IMR-90 (cell line): ENCODE data around the gene PPP1R13B. TPM values are rescaled to one million over a fixed set of nuclear protein-coding genes. Genes with fewer than 3 reads are reported as not detected.

Experiments used
- ATAC-seq: fragments of 200-7000 bp; cut with Tn5 transposase; 2 replicates; pipeline ENCODE4 v1.9.1; 2020; ENCODE audit warnings: low read depth, mild to moderate bottlenecking, moderate library complexity
- BruUV-seq: library from RNA; stranded (reverse); fragments of 400-500 nt; replicated peaks from 2 replicates; lab custom pipeline; 2021; lab: Mats Ljungman, UMichigan
- CTCF ChIA-PET: fragments of 300-600 bp; formaldehyde crosslinking; extraction: SDS; loops from one replicate; lab custom pipeline; 2021; ENCODE audit warnings: antibody characterized with exemption; lab: Yijun Ruan, JAX
- POLR2A ChIA-PET: fragments of 300-600 bp; sonication (Branson Sonifier 250); formaldehyde crosslinking; loops from one replicate; lab custom pipeline; 2022; ENCODE audit warnings: antibody characterized with exemption; ENCODE audit not compliant: unreplicated experiment; lab: Charles Lee
- DNase-seq: peaks from one replicate; pipeline ENCODE4 v3.0.0; 2013
- H2AFZ ChIP-seq: replicated peaks from 2 replicates; pipeline ENCODE3; 2013; ENCODE audit warnings: low read length, mild to moderate bottlenecking; ENCODE audit not compliant: poor library complexity
- H2AK5ac ChIP-seq: 2 replicates; pipeline ENCODE4 v1.6.1; 2013; ENCODE audit warnings: low read depth, low read length, inconsistent platforms
- H2AK9ac ChIP-seq: replicated peaks from 2 replicates; pipeline ENCODE3; 2013; ENCODE audit warnings: mild to moderate bottlenecking, low read depth, low read length, moderate library complexity; ENCODE audit not compliant: poor library complexity
- H2BK120ac ChIP-seq: 2 replicates; pipeline ENCODE4 v1.6.1; 2013; ENCODE audit warnings: low read depth, low read length, inconsistent platforms
- H2BK15ac ChIP-seq: 3 replicates; pipeline ENCODE4 v1.6.1; 2013; ENCODE audit warnings: low read depth, low read length, inconsistent platforms
- H2BK20ac ChIP-seq: 2 replicates; pipeline ENCODE4 v1.6.1; 2013; ENCODE audit warnings: low read depth, mild to moderate bottlenecking, inconsistent platforms, low read length, moderate library complexity
- H2BK5ac ChIP-seq: 2 replicates; pipeline ENCODE4 v1.6.1; 2013; ENCODE audit warnings: mild to moderate bottlenecking, low read depth, low read length, inconsistent platforms; ENCODE audit not compliant: poor library complexity, severe bottlenecking
- H3K14ac ChIP-seq: replicated peaks from 2 replicates; pipeline ENCODE4 v1.6.1; 2013; ENCODE audit warnings: low read depth, low read length, inconsistent platforms
- H3K18ac ChIP-seq: 2 replicates; pipeline ENCODE4 v1.6.1; 2013; ENCODE audit warnings: low read depth, low read length, control low read depth
- H3K23ac ChIP-seq: 2 replicates; pipeline ENCODE4 v1.6.1; 2013; ENCODE audit warnings: low read depth, low read length, inconsistent platforms
- H3K27ac ChIP-seq: 2 replicates; pipeline ENCODE4 v1.5.1; 2013; ENCODE audit warnings: mild to moderate bottlenecking, control low read depth, low read length; ENCODE audit not compliant: insufficient read depth
- H3K27me3 ChIP-seq: 2 replicates; pipeline ENCODE4 v1.6.1; 2013; ENCODE audit warnings: low read length; ENCODE audit not compliant: control insufficient read depth, insufficient read depth
- H3K36me3 ChIP-seq: 2 replicates; pipeline ENCODE4 v1.6.1; 2013; ENCODE audit warnings: low read length, mixed read lengths; ENCODE audit not compliant: control insufficient read depth, insufficient read depth
- H3K4ac ChIP-seq: 2 replicates; pipeline ENCODE4 v1.6.1; 2013; ENCODE audit warnings: low read depth, low read length, inconsistent platforms
- H3K4me1 ChIP-seq: 2 replicates; pipeline ENCODE4 v1.6.1; 2013; ENCODE audit warnings: low read length, mixed read lengths; ENCODE audit not compliant: control insufficient read depth, insufficient read depth
- H3K4me2 ChIP-seq: 2 replicates; pipeline ENCODE4 v1.6.1; 2013; ENCODE audit warnings: low read depth, mild to moderate bottlenecking, control low read depth, low read length, moderate library complexity
- H3K4me3 ChIP-seq: 2 replicates; pipeline ENCODE4 v1.5.1; 2013; ENCODE audit warnings: low read depth, mild to moderate bottlenecking, control low read depth, low read length, moderate library complexity; ENCODE audit not compliant: insufficient read depth
- H3K56ac ChIP-seq: 2 replicates; pipeline ENCODE4 v1.6.1; 2013; ENCODE audit warnings: low read length, inconsistent platforms; ENCODE audit not compliant: insufficient read depth; ENCODE audit errors: extremely low read depth
- H3K79me1 ChIP-seq, 2 experiments: 2 replicates each; pipeline ENCODE4 v1.6.1; 2013; ENCODE audit warnings: low read length in 2 of 2, inconsistent platforms in 1 of 2, low read depth in 1 of 2
- H3K9ac ChIP-seq: 2 replicates; pipeline ENCODE4 v1.6.1; 2013; ENCODE audit warnings: low read depth, low read length, control low read depth
- H3K9me1 ChIP-seq: 2 replicates; pipeline ENCODE4 v1.6.1; 2013; ENCODE audit warnings: low read length, inconsistent platforms; ENCODE audit not compliant: insufficient read depth
- H3K9me3 ChIP-seq: 2 replicates; pipeline ENCODE4 v1.6.1; 2013; ENCODE audit warnings: low read length; ENCODE audit not compliant: control insufficient read depth, insufficient read depth
- H4K20me1 ChIP-seq: 2 replicates; pipeline ENCODE4 v1.6.1; 2013; ENCODE audit warnings: low read length, inconsistent platforms; ENCODE audit not compliant: insufficient read depth
- H4K5ac ChIP-seq: 2 replicates; pipeline ENCODE4 v1.6.1; 2013; ENCODE audit warnings: mild to moderate bottlenecking, low read depth, low read length, control low read depth
- H4K8ac ChIP-seq, 2 experiments: 2 replicates each; pipeline ENCODE4 v1.6.1; 2013; ENCODE audit warnings: low read depth in 2 of 2, low read length in 2 of 2, control low read depth in 1 of 2, inconsistent platforms in 1 of 2
- H4K91ac ChIP-seq: 2 replicates; pipeline ENCODE4 v1.6.1; 2013; ENCODE audit warnings: low read depth, low read length, inconsistent platforms; ENCODE audit not compliant: insufficient read depth
- BHLHE40 ChIP-seq: fragments of 150-350 bp; IDR thresholded peaks from 2 replicates; pipeline ENCODE4 v1.6.1; 2016; ENCODE audit warnings: mild to moderate bottlenecking, low read depth, low read length
- CEBPB ChIP-seq: IDR thresholded peaks from 2 replicates; pipeline ENCODE4 v1.6.1; 2012; ENCODE audit warnings: low read depth, low read length, improper control_type of control experiment
- CHD1 ChIP-seq: IDR thresholded peaks from 2 replicates; pipeline ENCODE4 v1.6.1; 2012; ENCODE audit warnings: low read depth, low read length, improper control_type of control experiment
- ELK1 ChIP-seq: fragments of 150-350 bp; IDR thresholded peaks from 2 replicates; pipeline ENCODE4 v1.6.1; 2016; ENCODE audit warnings: low read depth, mild to moderate bottlenecking, low read length, moderate library complexity, borderline replicate concordance
- FOS ChIP-seq: fragments of 150-350 bp; IDR thresholded peaks from 2 replicates; pipeline ENCODE4 v1.6.1; 2016; ENCODE audit warnings: low read depth, low read length
- MAFK ChIP-seq: IDR thresholded peaks from 2 replicates; pipeline ENCODE4 v1.6.1; 2012; ENCODE audit warnings: low read depth, low read length, improper control_type of control experiment
- MAZ ChIP-seq: IDR thresholded peaks from 2 replicates; pipeline ENCODE4 v1.6.1; 2012; ENCODE audit warnings: low read depth, mild to moderate bottlenecking, low read length, improper control_type of control experiment, moderate library complexity, borderline replicate concordance
- NFE2L2 ChIP-seq: fragments of 150-350 bp; IDR thresholded peaks from 2 replicates; pipeline ENCODE4 v1.6.1; 2016; ENCODE audit warnings: low read depth, mild to moderate bottlenecking, low read length
- RCOR1 ChIP-seq: IDR thresholded peaks from 2 replicates; pipeline ENCODE4 v1.6.1; 2012; ENCODE audit warnings: mild to moderate bottlenecking, low read length, improper control_type of control experiment; ENCODE audit not compliant: insufficient replicate concordance
- RFX5 ChIP-seq: IDR thresholded peaks from 2 replicates; pipeline ENCODE4 v1.8.0; 2012; ENCODE audit warnings: low read depth, mild to moderate bottlenecking, low read length, moderate library complexity
- SMC3 ChIP-seq: fragments of 150-350 bp; IDR thresholded peaks from 2 replicates; pipeline ENCODE4 v1.6.1; 2016; ENCODE audit warnings: low read depth, mild to moderate bottlenecking, antibody characterized with exemption, low read length, moderate library complexity
- WGBS, 2 experiments: methylation state at CpG; one replicate each; pipeline versions ENCODE4 v1.1.5 to v1.1.7; 2013; ENCODE audit warnings: missing lambda C conversion rate in 2 of 2; ENCODE audit not compliant: insufficient read length in 1 of 2; ENCODE audit errors: extremely low coverage in 2 of 2; 5-methylcytosine and 5-hydroxymethylcytosine counted together
- dilution Hi-C: fragments of 300-500 bp; cut with HindIII; formaldehyde crosslinking; loops from one replicate; pipeline ENCODE4 v1.14.3; 2018; ENCODE audit warnings: low sequenced_read_pairs; ENCODE audit not compliant: unreplicated experiment
- in situ Hi-C: fragments of 300-500 bp; cut with MboI; formaldehyde crosslinking; loops from 3 replicates; pipeline ENCODE4 v1.14.3; 2019; ENCODE audit warnings: low sequenced_read_pairs, inconsistent platforms, mixed read lengths
- intact Hi-C: fragments of 100-400 bp; cut with micrococcal nuclease; formaldehyde crosslinking; loops from 2 replicates; pipeline ENCODE4 v1.10.0; 2022
- polyA plus RNA-seq, 3 experiments: library from polyadenylated mRNA; depleted of rRNA; stranded (reverse); fragments of >200 nt; gene quantifications; 2 replicates each; pipeline ENCODE4 v1.2.3, GENCODE V29; 2012; ENCODE audit warnings: low replicate concordance in 1 of 3
- total RNA-seq: library from RNA; depleted of rRNA; stranded (reverse); fragments of >200 nt; gene quantifications from 2 replicates; pipeline ENCODE4 v1.2.3, GENCODE V29; 2012
- TF ChIP-seq, protein P1 (sequence below): fragments of 150-350 bp; IDR thresholded peaks from 2 replicates; pipeline ENCODE4 v1.6.1; 2017; ENCODE audit warnings: mild to moderate bottlenecking, antibody characterized with exemption, low read length, low read depth
- TF ChIP-seq, protein P2 (sequence below): conservative IDR thresholded peaks from 2 replicates; pipeline ENCODE4 v1.5.1; 2012; ENCODE audit warnings: mild to moderate bottlenecking, low read depth, low read length, improper control_type of control experiment

Gene PPP1R13B
- total and polyA plus RNA-seq, 2 of the 4 experiments (the other 2 are of a cell fraction): 1.6 to 2.8 TPM

- intact Hi-C loops (no loop called here), in situ Hi-C loops (no loop called here), dilution Hi-C loops (no loop called here)
- DNase-seq (no peak), ATAC-seq (no peak)
- no peak overlapping the region for H2AK5ac ChIP-seq
- H3K9me1 ChIP-seq: peaks cover 4% of the 10 kb centered on the region; the same call in 1 of the 2 replicates
- POLR2A ChIA-PET: interaction anchor here (0.6 kb wide), 1 partner anchor 130 kb away, joined by 3 read pairs; no protein-coding TSS in a partner anchor
- no peak overlapping the region for H2BK120ac ChIP-seq
- no peak overlapping the region for H2BK5ac ChIP-seq
- no peak overlapping the region for H4K91ac ChIP-seq
- H4K20me1 ChIP-seq: peaks cover 12% of the 10 kb centered on the region
- H3K4ac ChIP-seq: no peak overlapping the region
- H4K8ac ChIP-seq: no peak overlapping the region
- peaks cover 17 to 63% of the 10 kb centered on the region in 2 experiments for H3K79me1 ChIP-seq
- 86% methylated on average over 20 of the region's 27 CpGs; no CpG with 5 or more reads in 1 of the 2 experiments for WGBS, 2 experiments
- H2AK9ac ChIP-seq: peak overlapping the region; percentile 58
- H2BK15ac ChIP-seq: no peak overlapping the region
- no peak overlapping the region for H4K5ac ChIP-seq
- no peak overlapping the region for H3K9ac ChIP-seq
- BruUV-seq: no TSS peak
- H3K23ac ChIP-seq: no peak overlapping the region
- no peak overlapping the region for H3K27ac ChIP-seq
- no peak overlapping the region for H2BK20ac ChIP-seq
- no peak overlapping the region for H3K56ac ChIP-seq
- H3K18ac ChIP-seq: no peak overlapping the region
- H3K14ac ChIP-seq: no peak overlapping the region
- no peaks in the 10 kb centered on the region for H3K27me3 ChIP-seq
- peaks cover 17% of the 10 kb centered on the region for H3K36me3 ChIP-seq
- H3K4me2 ChIP-seq: no peak overlapping the region
- H2AFZ ChIP-seq: peak overlapping the region; percentile 48
- no peak overlapping the region for H3K4me3 ChIP-seq
- CTCF ChIA-PET: no interaction called here
- no peaks in the 10 kb centered on the region for H3K9me3 ChIP-seq
- H3K4me1 ChIP-seq: peaks cover 3% of the 10 kb centered on the region; the same call in 1 of the 2 replicates
- TF ChIP-seq, protein P1, sequence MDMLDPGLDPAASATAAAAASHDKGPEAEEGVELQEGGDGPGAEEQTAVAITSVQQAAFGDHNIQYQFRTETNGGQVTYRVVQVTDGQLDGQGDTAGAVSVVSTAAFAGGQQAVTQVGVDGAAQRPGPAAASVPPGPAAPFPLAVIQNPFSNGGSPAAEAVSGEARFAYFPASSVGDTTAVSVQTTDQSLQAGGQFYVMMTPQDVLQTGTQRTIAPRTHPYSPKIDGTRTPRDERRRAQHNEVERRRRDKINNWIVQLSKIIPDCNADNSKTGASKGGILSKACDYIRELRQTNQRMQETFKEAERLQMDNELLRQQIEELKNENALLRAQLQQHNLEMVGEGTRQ: no peak
- no peak for TF ChIP-seq NFE2L2
- TF ChIP-seq RFX5: no peak
- TF ChIP-seq FOS: no peak
- TF ChIP-seq CHD1: no peak
- TF ChIP-seq BHLHE40: no peak
- TF ChIP-seq CEBPB: no peak
- no peak for TF ChIP-seq MAZ
- no peak for TF ChIP-seq MAFK
- no peak for TF ChIP-seq RCOR1
- TF ChIP-seq, protein P2, sequence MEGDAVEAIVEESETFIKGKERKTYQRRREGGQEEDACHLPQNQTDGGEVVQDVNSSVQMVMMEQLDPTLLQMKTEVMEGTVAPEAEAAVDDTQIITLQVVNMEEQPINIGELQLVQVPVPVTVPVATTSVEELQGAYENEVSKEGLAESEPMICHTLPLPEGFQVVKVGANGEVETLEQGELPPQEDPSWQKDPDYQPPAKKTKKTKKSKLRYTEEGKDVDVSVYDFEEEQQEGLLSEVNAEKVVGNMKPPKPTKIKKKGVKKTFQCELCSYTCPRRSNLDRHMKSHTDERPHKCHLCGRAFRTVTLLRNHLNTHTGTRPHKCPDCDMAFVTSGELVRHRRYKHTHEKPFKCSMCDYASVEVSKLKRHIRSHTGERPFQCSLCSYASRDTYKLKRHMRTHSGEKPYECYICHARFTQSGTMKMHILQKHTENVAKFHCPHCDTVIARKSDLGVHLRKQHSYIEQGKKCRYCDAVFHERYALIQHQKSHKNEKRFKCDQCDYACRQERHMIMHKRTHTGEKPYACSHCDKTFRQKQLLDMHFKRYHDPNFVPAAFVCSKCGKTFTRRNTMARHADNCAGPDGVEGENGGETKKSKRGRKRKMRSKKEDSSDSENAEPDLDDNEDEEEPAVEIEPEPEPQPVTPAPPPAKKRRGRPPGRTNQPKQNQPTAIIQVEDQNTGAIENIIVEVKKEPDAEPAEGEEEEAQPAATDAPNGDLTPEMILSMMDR: no peak
- no peak for TF ChIP-seq SMC3
- no peak for TF ChIP-seq ELK1
Measured at GRCh38 chr14:103711516-103712431, 135.6 kb downstream of the PPP1R13B start.
